ENCODE results near the gene NFIA. TPM values are rescaled to one million over a fixed set of nuclear protein-coding genes. Genes with fewer than 3 reads are reported as not detected.

Gene NFIA
- total and polyA plus RNA-seq, 2 of the 13 experiments (the other 11 are each of a cell fraction or from before 2014, with no cell fraction given) = 14.7 to 28.5 TPM

DNA sequence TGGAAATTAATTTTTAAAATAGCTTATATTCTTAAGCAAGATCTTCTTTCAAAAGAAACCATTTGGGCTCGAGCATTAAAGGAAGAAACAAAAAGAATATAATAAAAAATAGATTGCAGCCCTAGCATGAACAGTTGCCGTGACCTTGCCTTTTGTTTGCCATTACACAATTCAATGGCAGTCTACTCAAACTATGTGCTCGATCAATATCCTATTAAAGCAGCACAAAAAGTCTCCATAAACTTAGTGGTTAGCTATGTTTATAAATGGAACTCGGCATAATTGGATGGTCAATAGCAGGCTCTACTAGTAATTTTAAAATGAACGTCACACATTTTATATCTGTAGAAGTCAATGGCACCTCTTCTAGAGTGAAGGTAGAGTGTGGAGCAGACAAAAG lies 256.5 kb downstream of the NFIA start (continued):
- no peak for TF ChIP-seq TBL1XR1 (IDR thresholded peaks at IDR 0.05; ENCODE audit: borderline replicate concordance, low read length, partially characterized antibody)
- TF ChIP-seq ELF4 (CRISPR knock-in tag; IDR thresholded peaks at IDR 0.05; ENCODE audit: borderline replicate concordance) = no peak
- TF ChIP-seq, protein P1, sequence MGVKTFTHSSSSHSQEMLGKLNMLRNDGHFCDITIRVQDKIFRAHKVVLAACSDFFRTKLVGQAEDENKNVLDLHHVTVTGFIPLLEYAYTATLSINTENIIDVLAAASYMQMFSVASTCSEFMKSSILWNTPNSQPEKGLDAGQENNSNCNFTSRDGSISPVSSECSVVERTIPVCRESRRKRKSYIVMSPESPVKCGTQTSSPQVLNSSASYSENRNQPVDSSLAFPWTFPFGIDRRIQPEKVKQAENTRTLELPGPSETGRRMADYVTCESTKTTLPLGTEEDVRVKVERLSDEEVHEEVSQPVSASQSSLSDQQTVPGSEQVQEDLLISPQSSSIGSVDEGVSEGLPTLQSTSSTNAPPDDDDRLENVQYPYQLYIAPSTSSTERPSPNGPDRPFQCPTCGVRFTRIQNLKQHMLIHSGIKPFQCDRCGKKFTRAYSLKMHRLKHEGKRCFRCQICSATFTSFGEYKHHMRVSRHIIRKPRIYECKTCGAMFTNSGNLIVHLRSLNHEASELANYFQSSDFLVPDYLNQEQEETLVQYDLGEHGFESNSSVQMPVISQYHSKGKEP (CRISPR knock-in tag; IDR thresholded peaks at IDR 0.05) = no peak
- 0 out of 2 replicates have a peak, but pooled peaks have one; percentile 20 for TF ChIP-seq HNF1A (IDR thresholded peaks at IDR 0.05; ENCODE audit: low read depth)
- 0 out of 2 replicates have a peak, but pooled peaks have one; percentile 25 for TF ChIP-seq HNF1A (CRISPR knock-in tag; IDR thresholded peaks at IDR 0.05; ENCODE audit: borderline replicate concordance)
- no peak for TF ChIP-seq ZNF713 (CRISPR knock-in tag; IDR thresholded peaks at IDR 0.05)
- TF ChIP-seq ZNF546 (CRISPR knock-in tag; conservative IDR thresholded peaks at IDR 0.05) = no peak
- TF ChIP-seq FOXA1 (IDR thresholded peaks at IDR 0.05) = no peak
- peak; percentile 77 for TF ChIP-seq FOXA1 (CRISPR knock-in tag; IDR thresholded peaks at IDR 0.05)
- no peak for TF ChIP-seq ZNF292 (CRISPR knock-in tag; IDR thresholded peaks at IDR 0.05; ENCODE audit: borderline replicate concordance, low read depth)
- TF ChIP-seq ZNF616 (CRISPR knock-in tag; IDR thresholded peaks at IDR 0.05; ENCODE audit: low read depth) = no peak
- TF ChIP-seq, protein P2, sequence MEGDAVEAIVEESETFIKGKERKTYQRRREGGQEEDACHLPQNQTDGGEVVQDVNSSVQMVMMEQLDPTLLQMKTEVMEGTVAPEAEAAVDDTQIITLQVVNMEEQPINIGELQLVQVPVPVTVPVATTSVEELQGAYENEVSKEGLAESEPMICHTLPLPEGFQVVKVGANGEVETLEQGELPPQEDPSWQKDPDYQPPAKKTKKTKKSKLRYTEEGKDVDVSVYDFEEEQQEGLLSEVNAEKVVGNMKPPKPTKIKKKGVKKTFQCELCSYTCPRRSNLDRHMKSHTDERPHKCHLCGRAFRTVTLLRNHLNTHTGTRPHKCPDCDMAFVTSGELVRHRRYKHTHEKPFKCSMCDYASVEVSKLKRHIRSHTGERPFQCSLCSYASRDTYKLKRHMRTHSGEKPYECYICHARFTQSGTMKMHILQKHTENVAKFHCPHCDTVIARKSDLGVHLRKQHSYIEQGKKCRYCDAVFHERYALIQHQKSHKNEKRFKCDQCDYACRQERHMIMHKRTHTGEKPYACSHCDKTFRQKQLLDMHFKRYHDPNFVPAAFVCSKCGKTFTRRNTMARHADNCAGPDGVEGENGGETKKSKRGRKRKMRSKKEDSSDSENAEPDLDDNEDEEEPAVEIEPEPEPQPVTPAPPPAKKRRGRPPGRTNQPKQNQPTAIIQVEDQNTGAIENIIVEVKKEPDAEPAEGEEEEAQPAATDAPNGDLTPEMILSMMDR (CRISPR knock-in tag; IDR thresholded peaks at IDR 0.05) = no peak
- no peak for TF ChIP-seq ETS1 (CRISPR knock-in tag; IDR thresholded peaks at IDR 0.05)
- TF ChIP-seq SIX4 (CRISPR knock-in tag; IDR thresholded peaks at IDR 0.05) = no peak
- peak; percentile 73 for TF ChIP-seq NR2F6 (IDR thresholded peaks at IDR 0.05)
- TF ChIP-seq NR2F6 (CRISPR knock-in tag; IDR thresholded peaks at IDR 0.05) = peak; percentile 63; the same call in 1 of the 2 replicates
- no peak for TF ChIP-seq TBX3 (IDR thresholded peaks at IDR 0.05; ENCODE audit: borderline replicate concordance)
- TF ChIP-seq TEAD3 (CRISPR knock-in tag; optimal IDR thresholded peaks at IDR 0.05; ENCODE audit: borderline replicate concordance) = peak; percentile 71
- TF ChIP-seq, protein P3, sequence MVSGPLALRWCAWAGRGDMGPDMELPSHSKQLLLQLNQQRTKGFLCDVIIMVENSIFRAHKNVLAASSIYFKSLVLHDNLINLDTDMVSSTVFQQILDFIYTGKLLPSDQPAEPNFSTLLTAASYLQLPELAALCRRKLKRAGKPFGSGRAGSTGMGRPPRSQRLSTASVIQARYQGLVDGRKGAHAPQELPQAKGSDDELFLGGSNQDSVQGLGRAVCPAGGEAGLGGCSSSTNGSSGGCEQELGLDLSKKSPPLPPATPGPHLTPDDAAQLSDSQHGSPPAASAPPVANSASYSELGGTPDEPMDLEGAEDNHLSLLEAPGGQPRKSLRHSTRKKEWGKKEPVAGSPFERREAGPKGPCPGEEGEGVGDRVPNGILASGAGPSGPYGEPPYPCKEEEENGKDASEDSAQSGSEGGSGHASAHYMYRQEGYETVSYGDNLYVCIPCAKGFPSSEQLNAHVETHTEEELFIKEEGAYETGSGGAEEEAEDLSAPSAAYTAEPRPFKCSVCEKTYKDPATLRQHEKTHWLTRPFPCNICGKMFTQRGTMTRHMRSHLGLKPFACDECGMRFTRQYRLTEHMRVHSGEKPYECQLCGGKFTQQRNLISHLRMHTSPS (CRISPR knock-in tag; IDR thresholded peaks at IDR 0.05; ENCODE audit: low read depth) = no peak
- TF ChIP-seq TOE1 (CRISPR knock-in tag; IDR thresholded peaks at IDR 0.05) = no peak
- no peak for TF ChIP-seq FOSL1 (CRISPR knock-in tag; IDR thresholded peaks at IDR 0.05; ENCODE audit: borderline replicate concordance)
- no peak for TF ChIP-seq ZFX (CRISPR knock-in tag; IDR thresholded peaks at IDR 0.05; ENCODE audit: low read depth)
